C4-2B (cell line): ENCODE data around the gene SSC5D.

Experiments used
- CTCF ChIP-seq: fragments of 450-650 bp; conservative IDR thresholded peaks from 2 replicates; pipeline ENCODE4 v1.5.1; 2017; ENCODE audit warnings: mild to moderate bottlenecking
- ZFX ChIP-seq: fragments of 450-650 bp; IDR thresholded peaks from 2 replicates; pipeline ENCODE4 v1.6.1; 2017

GRCh38 chr19:55459950-55460657, 28.1 kb upstream of the SSC5D start:
- no peak for TF ChIP-seq CTCF
- TF ChIP-seq ZFX = no peak
